Bronchial smooth muscle cell (primary cell): Measurements from ENCODE around the gene MRNIP. TPM values are rescaled to one million over a fixed set of nuclear protein-coding genes. Genes with fewer than 3 reads are reported as not detected.

Experiments used
- total RNA-seq: library from RNA; depleted of rRNA; stranded (reverse); fragments of >200 nt; gene quantifications from 2 replicates; pipeline ENCODE4 v1.2.1, GENCODE V29; 2014

The MRNIP gene, protein sequence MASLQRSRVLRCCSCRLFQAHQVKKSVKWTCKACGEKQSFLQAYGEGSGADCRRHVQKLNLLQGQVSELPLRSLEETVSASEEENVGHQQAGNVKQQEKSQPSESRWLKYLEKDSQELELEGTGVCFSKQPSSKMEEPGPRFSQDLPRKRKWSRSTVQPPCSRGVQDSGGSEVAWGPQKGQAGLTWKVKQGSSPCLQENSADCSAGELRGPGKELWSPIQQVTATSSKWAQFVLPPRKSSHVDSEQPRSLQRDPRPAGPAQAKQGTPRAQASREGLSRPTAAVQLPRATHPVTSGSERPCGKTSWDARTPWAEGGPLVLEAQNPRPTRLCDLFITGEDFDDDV
- 15.3 and 28.9 TPM in 2 replicates for total RNA-seq

DNA sequence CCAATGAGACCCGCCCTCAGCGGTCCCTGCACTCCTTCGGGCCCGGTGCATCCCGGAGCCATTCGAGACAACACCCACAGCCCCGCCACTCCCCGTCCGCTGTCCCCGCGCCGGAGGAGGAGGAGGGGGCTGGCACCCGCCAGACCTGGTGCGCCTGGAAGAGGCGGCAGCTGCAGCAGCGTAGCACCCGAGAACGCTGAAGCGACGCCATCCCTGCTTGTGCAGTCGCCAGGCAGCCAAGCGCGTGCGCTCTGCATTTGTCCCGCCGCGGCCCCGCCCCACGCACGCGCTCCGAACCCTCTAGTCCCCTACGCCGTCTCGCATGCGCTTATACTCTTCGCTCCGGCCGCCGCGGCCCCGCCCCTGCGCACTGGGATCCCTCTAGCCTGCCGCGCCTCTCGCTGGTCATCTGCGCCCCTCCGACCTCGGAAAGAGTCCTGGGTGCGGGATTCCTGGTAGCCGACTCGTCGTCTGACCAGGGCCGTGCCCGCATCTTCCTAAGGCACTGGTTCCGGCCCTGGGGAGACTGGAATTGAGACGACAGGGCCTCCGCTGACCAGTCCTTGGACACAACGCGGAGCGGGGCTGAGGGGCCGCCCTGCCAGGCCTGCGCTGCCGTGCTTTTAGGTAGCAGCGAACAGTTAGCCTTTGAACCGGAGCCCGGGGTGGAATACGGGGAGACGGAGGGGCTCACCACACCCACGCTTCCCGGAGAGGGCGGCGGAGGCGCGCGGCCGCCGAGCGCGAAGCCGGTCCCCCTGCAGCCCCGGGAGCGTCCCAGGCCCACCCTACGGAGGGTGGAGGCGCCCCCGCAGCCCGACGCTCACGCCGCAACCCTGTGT, at the start of gene MRNIP:
MRNIP (minus strand) TSS at position 232 of the 842 bp plus-strand sequence; CDS start at position 211, 21 bp downstream.

DNA sequence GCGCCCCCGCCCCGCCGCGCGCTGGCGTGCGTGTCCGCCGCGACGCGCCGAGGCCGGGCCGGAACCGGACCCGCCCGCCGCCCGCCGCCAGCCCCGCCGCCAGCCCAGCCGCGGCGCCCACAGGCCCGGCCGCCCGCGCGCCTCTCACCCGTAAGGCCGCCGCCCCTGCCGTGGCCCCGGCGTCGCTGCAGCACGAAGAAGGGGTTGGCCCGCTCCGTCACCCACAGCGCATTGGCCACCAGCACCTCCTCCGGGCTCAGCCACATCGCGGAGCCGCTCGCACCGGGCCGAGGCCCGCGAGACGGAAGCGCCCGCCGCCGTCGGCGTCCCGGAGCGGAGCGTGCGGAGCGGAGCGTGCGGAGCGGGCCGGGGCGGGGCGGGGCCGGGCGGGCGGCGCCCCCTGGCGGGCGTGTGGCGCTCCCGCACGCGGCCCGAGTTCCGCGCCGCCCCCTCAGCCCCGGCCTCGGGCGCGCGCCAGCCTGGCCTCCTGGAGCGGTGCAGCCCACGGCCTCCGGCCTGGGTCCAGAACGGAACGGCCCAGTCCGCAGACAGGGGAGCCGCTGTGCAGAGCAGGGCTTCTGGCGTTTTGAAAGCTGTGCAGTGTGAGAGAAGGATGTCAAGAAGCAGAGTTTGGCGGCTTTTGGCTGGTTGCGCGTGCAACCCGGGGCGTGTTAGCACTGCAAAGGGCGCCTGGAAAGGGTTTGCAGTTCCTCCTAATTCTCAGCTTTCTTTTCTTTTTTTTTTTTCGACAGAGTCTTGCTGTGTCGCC, 49.1 kb upstream of the MRNIP start, which contains the start of gene TBC1D9B:
TBC1D9B (minus strand) TSS at position 342 of the 769 bp plus-strand sequence; CDS start at position 266, 76 bp downstream.

DNA sequence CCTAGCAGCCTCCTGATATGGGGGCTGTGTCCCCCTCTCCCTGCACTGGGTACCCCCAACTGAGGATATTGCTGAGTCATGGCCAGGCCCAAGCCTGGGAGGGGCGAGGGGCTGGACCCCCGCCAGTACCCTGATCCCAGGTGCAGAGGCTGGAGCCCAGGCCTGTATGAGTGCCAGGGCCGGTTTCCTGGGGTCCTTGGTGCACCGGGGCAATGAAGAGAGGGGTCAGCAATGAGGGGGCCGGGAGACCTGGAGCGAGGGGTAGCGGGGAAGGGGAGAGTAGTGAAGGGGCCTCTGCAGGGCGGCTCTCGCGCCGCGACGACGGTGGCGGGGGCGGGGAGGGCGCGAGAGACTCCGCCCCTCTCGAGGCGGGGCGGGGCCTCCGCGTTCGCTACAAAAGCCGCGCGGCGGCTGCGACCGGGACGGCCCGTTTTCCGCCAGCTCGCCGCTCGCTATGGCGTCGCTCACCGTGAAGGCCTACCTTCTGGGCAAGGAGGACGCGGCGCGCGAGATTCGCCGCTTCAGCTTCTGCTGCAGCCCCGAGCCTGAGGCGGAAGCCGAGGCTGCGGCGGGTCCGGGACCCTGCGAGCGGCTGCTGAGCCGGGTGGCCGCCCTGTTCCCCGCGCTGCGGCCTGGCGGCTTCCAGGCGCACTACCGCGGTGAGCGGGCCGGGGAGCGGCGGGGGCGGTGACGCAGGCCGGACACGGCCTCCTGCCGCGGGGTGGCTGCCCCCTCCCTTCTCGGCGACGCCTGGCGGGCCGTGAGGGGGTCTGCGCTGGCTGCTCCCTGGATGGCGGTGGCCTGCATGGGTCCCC, 37.9 kb downstream of the MRNIP start, which contains the start of gene SQSTM1:
SQSTM1 (plus strand) TSS at position 423 of the 815 bp plus-strand sequence; CDS start at position 455, 32 bp downstream.

DNA sequence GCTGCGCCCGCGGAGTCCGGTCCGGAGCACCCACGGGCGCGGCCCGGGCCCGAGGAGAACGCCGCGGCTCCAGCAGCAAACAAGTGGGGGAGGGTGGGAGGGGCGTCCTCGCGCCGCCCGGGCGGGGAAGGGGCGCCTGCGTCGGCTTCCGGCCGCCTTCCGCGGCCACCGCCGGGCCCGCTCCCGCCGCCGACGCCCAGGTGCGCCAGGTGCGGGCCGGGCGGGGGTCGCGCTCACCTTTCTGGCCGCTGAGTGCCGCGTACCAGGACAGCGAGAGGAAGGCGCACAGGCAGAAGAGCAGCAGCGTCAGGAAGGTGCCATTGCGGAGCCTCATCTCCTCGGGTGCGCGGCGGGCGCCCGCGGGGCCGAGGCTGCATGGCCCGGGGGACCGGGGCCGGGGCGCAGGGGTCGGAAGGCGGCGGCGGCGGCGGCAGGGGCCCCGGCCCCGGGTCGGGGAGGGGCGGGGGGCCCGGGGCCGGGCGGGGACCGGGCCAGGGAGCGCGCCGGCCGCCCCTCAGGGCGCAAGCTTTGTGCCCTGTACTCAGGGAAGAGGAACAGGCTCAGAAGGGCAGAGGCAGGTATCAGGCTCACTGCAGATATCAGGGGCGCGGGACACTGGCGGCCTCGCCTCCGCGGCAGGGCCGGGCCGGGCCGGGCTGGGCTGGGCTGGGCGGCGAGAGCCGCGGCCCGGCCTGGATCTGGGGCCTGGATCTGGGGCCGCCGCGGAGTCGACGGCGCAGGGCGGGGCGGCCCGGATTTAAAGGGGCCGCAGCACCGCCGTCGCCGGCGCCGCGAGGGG, 52.2 kb downstream of the MRNIP start, which contains the start of gene MGAT4B:
MGAT4B (minus strand) TSS at position 617 of the 799 bp plus-strand sequence; CDS start at position 334, 283 bp downstream.

GRCh38 chr5:179793468-179794139, 65.0 kb downstream of the MRNIP start, which contains the start of gene LTC4S:
TSS of gene LTC4S (plus strand) at chr5:179793986. CDS start at chr5:179794081, 95 bp downstream.

Other genes with a start within 250 kb of the MRNIP start
- 625 and 786 TPM in 2 replicates for gene HNRNPH1, start 235.1 kb downstream of the MRNIP start, total RNA-seq
- gene CBY3, start 177.8 kb downstream of the MRNIP start, total RNA-seq, result 0.16 TPM in 1 of 2 replicates, not detected in the other
- 543 and 604 TPM in 2 replicates for gene CANX, start 159.8 kb downstream of the MRNIP start, total RNA-seq
- gene MAML1, start 126.0 kb downstream of the MRNIP start, total RNA-seq, result 3.0 and 3.6 TPM in 2 replicates
- 0.94 and 1.3 TPM in 2 replicates for gene LTC4S, start 64.8 kb downstream of the MRNIP start, total RNA-seq
- 101 and 137 TPM in 2 replicates for gene MGAT4B, start 52.0 kb downstream of the MRNIP start, total RNA-seq
- 1,109 and 1,170 TPM in 2 replicates for gene SQSTM1, start 37.9 kb downstream of the MRNIP start, total RNA-seq
- gene TBC1D9B, start 49.1 kb upstream of the MRNIP start, total RNA-seq, result 39.6 and 43.4 TPM in 2 replicates
- 19.4 and 33.9 TPM in 2 replicates for gene RNF130, start 212.9 kb upstream of the MRNIP start, total RNA-seq